ENCODE data around the gene ZNF791. TPM values are rescaled to one million over a fixed set of nuclear protein-coding genes. Genes with fewer than 3 reads are reported as not detected.
A peak's percentile ranks its signal among the peaks of the same experiment; 100 is the strongest.
"Not testable (repeated sequence)": the region's sequence is repeated elsewhere in the genome, so short reads cannot be mapped to it uniquely, and the experiment has no call there.

The ZNF791 gene
- total and polyA plus RNA-seq, 3 experiments from 2014 or later, result 21.3 to 23.8 (median 23.6) TPM

- Mint-ChIP-seq H3K27me3 (no peaks in the 10 kb centered on the region), H3K36me3 (peaks cover 0 to 43% (median 2%) of the 10 kb centered on the region in 3 donors), H3K9me3 (no peaks in the 10 kb centered on the region), H3K27ac (no peak overlapping the region), H3K4me1 (peaks cover 39 to 59% (median 55%) of the 10 kb centered on the region in 3 donors), H3K4me3 (no peak overlapping the region)
- Histone ChIP-seq H3K4me1 (ENCODE audit: insufficient read depth, low read length) (peaks cover 23% of the 10 kb centered on the region), H3K4me3 (ENCODE audit: low read length) (no peak overlapping the region), H3K36me3 (ENCODE audit: insufficient read depth, low read length) (no peaks in the 10 kb centered on the region), H3K27ac (ENCODE audit: low read depth, low read length) (no peak overlapping the region), H3K9me3 (ENCODE audit: low read length) (no peaks in the 10 kb centered on the region), H3K27me3 (ENCODE audit: insufficient read depth, low read length, poor library complexity, severe bottlenecking) (no peaks in the 10 kb centered on the region)
- DNase-seq, result no peak
- CTCF ChIA-PET, result no interaction called here
- POLR2A ChIA-PET, result no interaction called here
Measured at GRCh38 chr19:12617646-12618045, 6.9 kb downstream of the ZNF791 start.

- H3K4me3 ChIP-seq (ENCODE audit: low read length); H3K27me3 Mint-ChIP-seq; H3K27me3 ChIP-seq (ENCODE audit: insufficient read depth, low read length, poor library complexity, severe bottlenecking); H3K27ac ChIP-seq (ENCODE audit: low read depth, low read length); H3K9me3 ChIP-seq (ENCODE audit: low read length); CTCF ChIA-PET; H3K4me3 Mint-ChIP-seq; H3K4me1 ChIP-seq (ENCODE audit: insufficient read depth, low read length); H3K9me3 Mint-ChIP-seq; H3K36me3 ChIP-seq (ENCODE audit: insufficient read depth, low read length); DNase-seq: not testable (repeated sequence)
- Mint-ChIP-seq H3K4me1 (peaks cover 18 to 39% (median 39%) of the 10 kb centered on the region in 3 donors), H3K27ac (peak overlapping the region in 2 of 8 donors; percentile 48 to 55), H3K36me3 (peaks cover 0 to 45% (median 2%) of the 10 kb centered on the region in 3 donors)
- POLR2A ChIA-PET, result interaction anchor here (0.6 kb wide), 1 partner anchor 57 kb away, joined by 4 read pairs; no protein-coding TSS in a partner anchor
Measured at GRCh38 chr19:12621253-12622024, 10.7 kb downstream of the ZNF791 start.

GRCh38 chr19:12623361-12624031 lies 12.8 kb downstream of the ZNF791 start:
- CTCF ChIA-PET, result interaction anchor here (1.1 kb wide), 1 partner anchor 9 kb away, joined by 3 read pairs; no protein-coding TSS in a partner anchor
- Histone ChIP-seq H3K27me3 (ENCODE audit: insufficient read depth, low read length, poor library complexity, severe bottlenecking) (no peaks in the 10 kb centered on the region), H3K9me3 (ENCODE audit: low read length) (peaks cover 11% of the 10 kb centered on the region), H3K27ac (ENCODE audit: low read depth, low read length) (no peak overlapping the region), H3K36me3 (ENCODE audit: insufficient read depth, low read length) (peaks cover 22% of the 10 kb centered on the region), H3K4me1 (ENCODE audit: insufficient read depth, low read length) (peaks cover 5% of the 10 kb centered on the region), H3K4me3 (ENCODE audit: low read length) (no peak overlapping the region)
- Mint-ChIP-seq H3K4me1 (peaks cover 15 to 31% (median 28%) of the 10 kb centered on the region in 3 donors), H3K27me3 (no peaks in the 10 kb centered on the region), H3K36me3 (peaks cover 13 to 54% (median 19%) of the 10 kb centered on the region in 3 donors), H3K27ac (peak overlapping the region in 1 of 8 donors; percentile 45), H3K4me3 (no peak overlapping the region), H3K9me3 (peaks cover 2 to 10% (median 7%) of the 10 kb centered on the region in 5 donors)
- POLR2A ChIA-PET, result no interaction called here
- DNase-seq, result no peak

- Histone ChIP-seq H3K4me1 (ENCODE audit: insufficient read depth, low read length) (no peaks in the 10 kb centered on the region), H3K36me3 (ENCODE audit: insufficient read depth, low read length) (peaks cover 33% of the 10 kb centered on the region), H3K9me3 (ENCODE audit: low read length) (peaks cover 17% of the 10 kb centered on the region), H3K27ac (ENCODE audit: low read depth, low read length) (no peak overlapping the region), H3K4me3 (ENCODE audit: low read length) (no peak overlapping the region), H3K27me3 (ENCODE audit: insufficient read depth, low read length, poor library complexity, severe bottlenecking) (no peaks in the 10 kb centered on the region)
- ChIA-PET POLR2A (no interaction called here), CTCF (interaction anchor here (1.0 to 1.4 kb wide), 2 partner anchors 13 to 45 kb away, joined by 3 to 6 read pairs; no protein-coding TSS in a partner anchor)
- Mint-ChIP-seq H3K9me3 (peaks cover 2 to 14% (median 9%) of the 10 kb centered on the region in 5 donors), H3K4me3 (no peak overlapping the region), H3K27me3 (no peaks in the 10 kb centered on the region), H3K4me1 (peaks cover 6 to 20% (median 16%) of the 10 kb centered on the region in 3 donors), H3K27ac (no peak overlapping the region), H3K36me3 (peaks cover 23 to 67% (median 28%) of the 10 kb centered on the region in 3 donors)
- no peak for DNase-seq
Measured at GRCh38 chr19:12626958-12627357, 16.2 kb downstream of the ZNF791 start.

- POLR2A ChIA-PET, result no interaction called here
- Mint-ChIP-seq H3K9me3 (peaks cover 2 to 14% (median 9%) of the 10 kb centered on the region in 5 donors), H3K36me3 (peaks cover 25 to 68% (median 28%) of the 10 kb centered on the region in 3 donors), H3K27me3 (no peaks in the 10 kb centered on the region), H3K4me3 (no peak overlapping the region), H3K4me1 (peaks cover 4 to 12% (median 7%) of the 10 kb centered on the region in 3 donors), H3K27ac (peak overlapping the region in 1 of 8 donors; percentile 48)
- Histone ChIP-seq H3K36me3 (ENCODE audit: insufficient read depth, low read length) (peaks cover 33% of the 10 kb centered on the region), H3K27ac (ENCODE audit: low read depth, low read length) (no peak overlapping the region), H3K9me3 (ENCODE audit: low read length) (peaks cover 17% of the 10 kb centered on the region), H3K27me3 (ENCODE audit: insufficient read depth, low read length, poor library complexity, severe bottlenecking) (no peaks in the 10 kb centered on the region), H3K4me3 (ENCODE audit: low read length) (no peak overlapping the region), H3K4me1 (ENCODE audit: insufficient read depth, low read length) (no peaks in the 10 kb centered on the region)
- no peak for DNase-seq
- CTCF ChIA-PET, result interaction anchor here (1.4 kb wide), 1 partner anchor 12 kb away, joined by 6 read pairs; no protein-coding TSS in a partner anchor
Measured at GRCh38 chr19:12628040-12629022, 17.6 kb downstream of the ZNF791 start.

- Histone ChIP-seq H3K36me3 (ENCODE audit: insufficient read depth, low read length) (peaks cover 29% of the 10 kb centered on the region), H3K4me1 (ENCODE audit: insufficient read depth, low read length) (no peaks in the 10 kb centered on the region), H3K9me3 (ENCODE audit: low read length) (peaks cover 17% of the 10 kb centered on the region), H3K27ac (ENCODE audit: low read depth, low read length) (no peak overlapping the region), H3K27me3 (ENCODE audit: insufficient read depth, low read length, poor library complexity, severe bottlenecking) (no peaks in the 10 kb centered on the region), H3K4me3 (ENCODE audit: low read length) (no peak overlapping the region)
- POLR2A ChIA-PET, result no interaction called here
- CTCF ChIA-PET, result no interaction called here
- H3K9me3 Mint-ChIP-seq, result peaks cover 2 to 14% (median 9%) of the 10 kb centered on the region in 5 donors
- H3K4me1 Mint-ChIP-seq, result peaks cover 1 to 9% (median 4%) of the 10 kb centered on the region in 3 donors
- H3K36me3 Mint-ChIP-seq, result peaks cover 25 to 64% (median 28%) of the 10 kb centered on the region in 3 donors
- DNase-seq, result no peak
- H3K4me3 Mint-ChIP-seq, result no peak overlapping the region
- peak overlapping the region in 1 of 8 donors; percentile 48 for H3K27ac Mint-ChIP-seq
- no peaks in the 10 kb centered on the region for H3K27me3 Mint-ChIP-seq
Measured at GRCh38 chr19:12629215-12629614, 18.5 kb downstream of the ZNF791 start.

- Mint-ChIP-seq H3K4me1 (peaks cover 12 to 18% (median 18%) of the 10 kb centered on the region in 3 donors), H3K36me3 (peaks cover 0 to 8% (median 2%) of the 10 kb centered on the region in 3 donors), H3K27ac (peak overlapping the region in 2 of 8 donors; percentile 38 to 50), H3K4me3 (no peak overlapping the region), H3K9me3 (no peaks in the 10 kb centered on the region), H3K27me3 (no peaks in the 10 kb centered on the region)
- Histone ChIP-seq H3K36me3 (ENCODE audit: insufficient read depth, low read length) (no peaks in the 10 kb centered on the region), H3K4me1 (ENCODE audit: insufficient read depth, low read length) (peaks cover 11% of the 10 kb centered on the region), H3K27ac (ENCODE audit: low read depth, low read length) (no peak overlapping the region), H3K9me3 (ENCODE audit: low read length) (no peaks in the 10 kb centered on the region), H3K4me3 (ENCODE audit: low read length) (no peak overlapping the region), H3K27me3 (ENCODE audit: insufficient read depth, low read length, poor library complexity, severe bottlenecking) (no peaks in the 10 kb centered on the region)
- ChIA-PET CTCF (no interaction called here), POLR2A (no interaction called here)
- no peak for DNase-seq
Measured at GRCh38 chr19:12636631-12637030, 25.9 kb downstream of the ZNF791 start.
